ENCODE data around the gene P3H3.

P3H3 gene

GRCh38 chr12:6831450-6831995 lies 3.3 kb downstream of the P3H3 start:
- TF ChIP-seq, protein P1, sequence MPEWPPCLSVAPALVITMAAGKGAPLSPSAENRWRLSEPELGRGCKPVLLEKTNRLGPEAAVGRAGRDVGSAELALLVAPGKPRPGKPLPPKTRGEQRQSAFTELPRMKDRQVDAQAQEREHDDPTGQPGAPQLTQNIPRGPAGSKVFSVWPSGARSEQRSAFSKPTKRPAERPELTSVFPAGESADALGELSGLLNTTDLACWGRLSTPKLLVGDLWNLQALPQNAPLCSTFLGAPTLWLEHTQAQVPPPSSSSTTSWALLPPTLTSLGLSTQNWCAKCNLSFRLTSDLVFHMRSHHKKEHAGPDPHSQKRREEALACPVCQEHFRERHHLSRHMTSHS (tag by site-specific recombination; IDR thresholded peaks at IDR 0.05) = no peak
- TF ChIP-seq EGR2 (tag by site-specific recombination; IDR thresholded peaks at IDR 0.05; ENCODE audit: low read depth) (peak; percentile 76), ZFHX2 (tag by site-specific recombination; conservative IDR thresholded peaks at IDR 0.05) (peak; percentile 63), ZNF394 (tag by site-specific recombination; IDR thresholded peaks at IDR 0.05; ENCODE audit: borderline replicate concordance) (peak; percentile 27; the same call in 1 of the 2 replicates)
- TF ChIP-seq, protein P2, sequence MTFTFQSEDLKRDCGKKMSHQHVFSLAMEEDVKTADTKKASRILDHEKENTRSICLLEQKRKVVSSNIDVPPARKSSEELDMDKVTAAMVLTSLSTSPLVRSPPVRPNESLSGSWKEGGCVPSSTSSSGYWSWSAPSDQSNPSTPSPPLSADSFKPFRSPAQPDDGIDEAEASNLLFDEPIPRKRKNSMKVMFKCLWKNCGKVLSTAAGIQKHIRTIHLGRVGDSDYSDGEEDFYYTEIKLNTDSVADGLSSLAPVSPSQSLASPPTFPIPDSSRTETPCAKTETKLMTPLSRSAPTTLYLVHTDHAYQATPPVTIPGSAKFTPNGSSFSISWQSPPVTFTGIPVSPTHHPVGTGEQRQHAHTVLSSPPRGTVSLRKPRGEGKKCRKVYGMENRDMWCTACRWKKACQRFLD (tag by site-specific recombination; IDR thresholded peaks at IDR 0.05) = no peak
- Histone ChIP-seq H3K27ac (ENCODE audit: extremely low read depth, low read depth, low read length) (no peak overlapping the region), H3K4me3 (ENCODE audit: low read depth, low read length) (no peak overlapping the region), H3K9me3 (ENCODE audit: control insufficient read depth, insufficient read depth, low read depth, low read length) (no peaks in the 10 kb centered on the region), H3K4me1 (ENCODE audit: control insufficient read depth, insufficient read depth, low read length) (no peaks in the 10 kb centered on the region), H3K36me3 (ENCODE audit: control insufficient read depth in 2 of 2, insufficient read depth in 1 of 2, low read length in 2 of 2) (peaks cover 17 to 59% of the 10 kb centered on the region in 2 experiments)
- CTCF ChIA-PET = interaction anchor here (1.1 to 7.4 kb wide), 4 partner anchors 15 to 106 kb away, joined by 3 to 75 read pairs (median 3); partner anchors contain the start of gene MLF2
- POLR2A ChIA-PET = interaction anchor here (1.2 to 6.0 kb wide), 4 partner anchors 8 to 66 kb away, joined by 3 to 55 read pairs (median 5); partner anchors contain the start of genes CDCA3, PTMS and USP5

GRCh38 chr12:6832125-6832524 lies 3.9 kb downstream of the P3H3 start:
- Histone ChIP-seq H3K9me3 (ENCODE audit: control insufficient read depth, insufficient read depth, low read depth, low read length) (no peaks in the 10 kb centered on the region), H3K27ac (ENCODE audit: extremely low read depth, low read depth, low read length) (no peak overlapping the region), H3K36me3 (ENCODE audit: control insufficient read depth in 2 of 2, insufficient read depth in 1 of 2, low read length in 2 of 2) (peaks cover 17 to 65% of the 10 kb centered on the region in 2 experiments), H3K4me3 (ENCODE audit: low read depth, low read length) (no peak overlapping the region), H3K4me1 (ENCODE audit: control insufficient read depth, insufficient read depth, low read length) (no peaks in the 10 kb centered on the region)
- ChIA-PET POLR2A (interaction anchor here (1.2 to 6.0 kb wide), 4 partner anchors 10 to 66 kb away, joined by 3 to 55 read pairs (median 6); partner anchors contain the start of genes CDCA3, GPR162, PTMS and USP5), CTCF (interaction anchor here (1.2 to 7.4 kb wide), 3 partner anchors 14 to 79 kb away, joined by 3 to 75 read pairs (median 14); partner anchors contain the start of genes CDCA3, MLF2 and USP5)
- TF ChIP-seq ZNF830 (tag by site-specific recombination; IDR thresholded peaks at IDR 0.05; ENCODE audit: low read depth) (no peak), GLI2 (tag by site-specific recombination; IDR thresholded peaks at IDR 0.05; ENCODE audit: borderline replicate concordance, low read depth) (no peak), ZNF558 (tag by site-specific recombination; IDR thresholded peaks at IDR 0.05) (no peak), GLIS2 (tag by site-specific recombination; IDR thresholded peaks at IDR 0.05) (no peak), MZF1 (tag by site-specific recombination; IDR thresholded peaks at IDR 0.05; ENCODE audit: borderline replicate concordance) (no peak), ZNF24 (tag by site-specific recombination; IDR thresholded peaks at IDR 0.05) (no peak), ZNF645 (tag by site-specific recombination; IDR thresholded peaks at IDR 0.05) (no peak), ZNF514 (tag by site-specific recombination; IDR thresholded peaks at IDR 0.05) (no peak), ZNF747 (tag by site-specific recombination; IDR thresholded peaks at IDR 0.05) (no peak), ZNF501 (tag by site-specific recombination; IDR thresholded peaks at IDR 0.05) (no peak), ZBTB48 (tag by site-specific recombination; IDR thresholded peaks at IDR 0.05) (no peak), ZNF776 (tag by site-specific recombination; IDR thresholded peaks at IDR 0.05; ENCODE audit: borderline replicate concordance) (no peak)
- TF ChIP-seq, protein P3, sequence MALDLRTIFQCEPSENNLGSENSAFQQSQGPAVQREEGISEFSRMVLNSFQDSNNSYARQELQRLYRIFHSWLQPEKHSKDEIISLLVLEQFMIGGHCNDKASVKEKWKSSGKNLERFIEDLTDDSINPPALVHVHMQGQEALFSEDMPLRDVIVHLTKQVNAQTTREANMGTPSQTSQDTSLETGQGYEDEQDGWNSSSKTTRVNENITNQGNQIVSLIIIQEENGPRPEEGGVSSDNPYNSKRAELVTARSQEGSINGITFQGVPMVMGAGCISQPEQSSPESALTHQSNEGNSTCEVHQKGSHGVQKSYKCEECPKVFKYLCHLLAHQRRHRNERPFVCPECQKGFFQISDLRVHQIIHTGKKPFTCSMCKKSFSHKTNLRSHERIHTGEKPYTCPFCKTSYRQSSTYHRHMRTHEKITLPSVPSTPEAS (tag by site-specific recombination; IDR thresholded peaks at IDR 0.05) = no peak
